Transverse colon (tissue), 4 donors: ENCODE measurements around the gene AHDC1. TPM values are rescaled to one million over a fixed set of nuclear protein-coding genes. Genes with fewer than 3 reads are reported as not detected.
"Not testable (repeated sequence)": the region's sequence is repeated elsewhere in the genome, so short reads cannot be mapped to it uniquely, and the experiment has no call there.

Source experiments
- DNase-seq: peaks from one replicate; pipeline ENCODE4 v3.0.0-alpha.2; 2019
- H3K27ac ChIP-seq, 4 donors: fragments of 200-600 bp; sonication (generic); 2 replicates each; pipeline ENCODE4 v1.5.1; 2016 to 2018; ENCODE audit warnings: inconsistent platforms in 4 of 4
- H3K27me3 ChIP-seq: fragments of 200-600 bp; sonication (generic); 2 replicates; pipeline ENCODE4 v1.5.1; 2017; ENCODE audit warnings: inconsistent platforms
- H3K36me3 ChIP-seq, 4 donors: fragments of 200-600 bp; sonication (generic); 2 replicates each; pipeline ENCODE4 v1.5.1; 2017 to 2019; ENCODE audit warnings: inconsistent platforms in 4 of 4
- H3K4me1 ChIP-seq, 4 donors: fragments of 200-600 bp; sonication (generic); 2 replicates each; pipeline ENCODE4 v1.5.1; 2017 to 2020; ENCODE audit warnings: inconsistent platforms in 4 of 4
- H3K4me3 ChIP-seq, 4 donors: fragments of 200-600 bp; sonication (generic); 1 replicate in 1 of 4; 2 replicates in 3 of 4; pipeline versions ENCODE4 v1.5.1 to v1.6.1; 2017 to 2019; ENCODE audit warnings: inconsistent platforms in 4 of 4
- H3K9me3 ChIP-seq, 2 donors: fragments of 200-600 bp; sonication (generic); 2 replicates each; pipeline ENCODE4 v1.5.1; 2017 to 2019; ENCODE audit warnings: inconsistent platforms in 2 of 2
- EP300 ChIP-seq: sonication (generic); formaldehyde crosslinking; IDR thresholded peaks from one replicate; pipeline ENCODE4 v1.6.1; 2017; ENCODE audit warnings: antibody characterized with exemption, low read depth
- POLR2A ChIP-seq: fragments of 450-650 bp; IDR thresholded peaks from one replicate; pipeline ENCODE4 v1.6.1; 2016; ENCODE audit warnings: antibody characterized with exemption, mild to moderate bottlenecking, moderate library complexity
- POLR2AphosphoS5 ChIP-seq, 3 donors: sonication (generic); formaldehyde crosslinking; IDR thresholded peaks; one replicate each; pipeline ENCODE4 v1.6.1; 2016; ENCODE audit warnings: antibody characterized with exemption in 3 of 3
- WGBS, 2 donors: methylation state at CpG; one replicate each; pipeline ENCODE4 v1.1.5; 2018; ENCODE audit warnings: low coverage in 1 of 2; 5-methylcytosine and 5-hydroxymethylcytosine counted together
- in situ Hi-C, 4 donors: fragments of 200-750 bp; cut with MboI; loops; one replicate each; pipeline versions ENCODE4 v1.15.0 to v1.15.1; 2017; ENCODE audit warnings: low sequenced_read_pairs in 3 of 4, low pct_ligation_motif_present in 1 of 4, low pct_unique_long_range_greater_than_20kb in 1 of 4
- intact Hi-C: fragments of 100-400 bp; cut with DNase I; formaldehyde crosslinking; loops from one replicate; pipeline ENCODE4 v1.15.1; 2023; ENCODE audit warnings: low total_unique reads
- total RNA-seq, 4 donors: library from RNA; depleted of rRNA; stranded (reverse); fragments of >200 nt; gene quantifications; one replicate each; pipeline ENCODE4 v1.1.0, GENCODE V29; 2016
- TF ChIP-seq, protein P1 (sequence below), 5 experiments: fragments of 200-600 bp in 3 of 5; fragments of 450-650 bp in 2 of 5; sonication (generic) in 3 of 5; IDR thresholded peaks; 1 replicate in 2 of 5; 2 replicates in 3 of 5; pipeline ENCODE4 v1.5.1; 2016 to 2017; ENCODE audit warnings: antibody characterized with exemption in 5 of 5, inconsistent platforms in 3 of 5, mild to moderate bottlenecking in 2 of 5, moderate library complexity in 1 of 5

AHDC1 gene
- total RNA-seq, 4 donors from 2014 or later, result 11.7 to 34.4 (median 21.3) TPM

- 58 to 69% methylated on average over 2 to 7 of the region's 7 CpGs for WGBS, 2 donors
- intact Hi-C loops (no loop called here), in situ Hi-C loops (no loop called here)
- TF ChIP-seq POLR2AphosphoS5 (IDR thresholded peaks at IDR 0.05) (no peak), EP300 (no peak), POLR2A (no peak)
- TF ChIP-seq, protein P1, sequence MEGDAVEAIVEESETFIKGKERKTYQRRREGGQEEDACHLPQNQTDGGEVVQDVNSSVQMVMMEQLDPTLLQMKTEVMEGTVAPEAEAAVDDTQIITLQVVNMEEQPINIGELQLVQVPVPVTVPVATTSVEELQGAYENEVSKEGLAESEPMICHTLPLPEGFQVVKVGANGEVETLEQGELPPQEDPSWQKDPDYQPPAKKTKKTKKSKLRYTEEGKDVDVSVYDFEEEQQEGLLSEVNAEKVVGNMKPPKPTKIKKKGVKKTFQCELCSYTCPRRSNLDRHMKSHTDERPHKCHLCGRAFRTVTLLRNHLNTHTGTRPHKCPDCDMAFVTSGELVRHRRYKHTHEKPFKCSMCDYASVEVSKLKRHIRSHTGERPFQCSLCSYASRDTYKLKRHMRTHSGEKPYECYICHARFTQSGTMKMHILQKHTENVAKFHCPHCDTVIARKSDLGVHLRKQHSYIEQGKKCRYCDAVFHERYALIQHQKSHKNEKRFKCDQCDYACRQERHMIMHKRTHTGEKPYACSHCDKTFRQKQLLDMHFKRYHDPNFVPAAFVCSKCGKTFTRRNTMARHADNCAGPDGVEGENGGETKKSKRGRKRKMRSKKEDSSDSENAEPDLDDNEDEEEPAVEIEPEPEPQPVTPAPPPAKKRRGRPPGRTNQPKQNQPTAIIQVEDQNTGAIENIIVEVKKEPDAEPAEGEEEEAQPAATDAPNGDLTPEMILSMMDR (IDR thresholded peaks at IDR 0.05), result no peak
- Histone ChIP-seq H3K4me1 (no peaks in the 10 kb centered on the region), H3K27ac (no peak overlapping the region), H3K9me3 (no peaks in the 10 kb centered on the region), H3K27me3 (no peaks in the 10 kb centered on the region), H3K36me3 (no peaks in the 10 kb centered on the region), H3K4me3 (no peak overlapping the region)
- no peak for DNase-seq
Measured at GRCh38 chr1:27621051-27621920, 17.3 kb upstream of the AHDC1 start.

GRCh38 chr1:27619782-27620438 is 16.0 kb upstream of the AHDC1 start:
- in situ Hi-C loops, result loop anchor here in 1 of 4 donors (10.0 kb wide), 1 partner anchor 45 kb away; no protein-coding TSS in a partner anchor
- H3K27me3 ChIP-seq, H3K4me1 ChIP-seq, H3K4me3 ChIP-seq, H3K36me3 ChIP-seq, H3K9me3 ChIP-seq, H3K27ac ChIP-seq, intact Hi-C loops, DNase-seq: not testable (repeated sequence)
- 92 to 96% methylated on average over 5 to 7 of the region's 7 CpGs for WGBS, 2 donors

DNA sequence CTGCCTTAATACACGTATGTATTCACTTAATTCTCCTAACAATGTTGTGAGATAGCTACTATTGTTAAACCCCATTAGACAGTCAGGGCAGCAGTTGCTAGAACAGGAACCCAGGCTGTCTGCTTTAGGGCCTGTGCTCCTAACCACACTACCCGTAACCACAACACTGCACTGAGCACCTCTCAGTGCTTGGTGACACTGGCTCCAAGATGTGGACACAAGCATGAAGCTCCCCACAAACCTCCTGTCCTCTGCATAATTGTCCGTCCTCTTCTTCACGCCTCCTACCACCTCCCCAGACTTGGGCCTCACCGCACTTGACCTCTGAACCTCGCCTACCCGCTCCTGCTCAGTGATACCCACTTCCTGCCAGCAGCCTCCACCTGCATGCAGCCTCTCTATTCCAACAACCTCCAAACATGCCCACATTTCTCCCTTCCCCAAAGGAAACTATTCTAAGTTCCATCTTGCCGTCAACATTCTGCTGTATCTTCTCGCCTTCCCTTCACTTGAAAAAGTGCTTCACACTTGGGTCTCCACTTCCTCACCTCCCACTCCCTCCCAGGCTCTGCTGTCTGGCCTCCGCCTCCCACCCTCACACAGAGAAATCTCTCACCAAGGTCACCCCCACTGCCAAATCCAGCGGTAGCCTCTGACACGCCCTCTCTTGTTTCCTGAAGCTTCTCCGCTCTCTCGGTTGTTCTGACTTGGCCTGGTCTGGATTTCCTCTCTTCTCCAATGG is 14.6 kb upstream of the AHDC1 start:
- 50 to 79% methylated on average over 4 to 14 of the region's 14 CpGs for WGBS, 2 donors
- intact Hi-C loops (no loop called here), in situ Hi-C loops (loop anchor here in 1 of 4 donors (10.0 kb wide), 1 partner anchor 46 kb away; no protein-coding TSS in a partner anchor)
- no peaks in the 10 kb centered on the region for H3K36me3 ChIP-seq
- H3K4me1 ChIP-seq, result peaks cover 0 to 5% (median 0%) of the 10 kb centered on the region in 4 donors
- H3K27me3 ChIP-seq, result no peaks in the 10 kb centered on the region
- H3K9me3 ChIP-seq, result no peaks in the 10 kb centered on the region
- H3K27ac ChIP-seq, result no peak overlapping the region
- DNase-seq, result no peak
- no peak overlapping the region for H3K4me3 ChIP-seq
- no peak for TF ChIP-seq EP300
- TF ChIP-seq, protein P1 (IDR thresholded peaks at IDR 0.05), result no peak
- no peak for TF ChIP-seq POLR2AphosphoS5 (IDR thresholded peaks at IDR 0.05)
- TF ChIP-seq POLR2A, result no peak

DNA sequence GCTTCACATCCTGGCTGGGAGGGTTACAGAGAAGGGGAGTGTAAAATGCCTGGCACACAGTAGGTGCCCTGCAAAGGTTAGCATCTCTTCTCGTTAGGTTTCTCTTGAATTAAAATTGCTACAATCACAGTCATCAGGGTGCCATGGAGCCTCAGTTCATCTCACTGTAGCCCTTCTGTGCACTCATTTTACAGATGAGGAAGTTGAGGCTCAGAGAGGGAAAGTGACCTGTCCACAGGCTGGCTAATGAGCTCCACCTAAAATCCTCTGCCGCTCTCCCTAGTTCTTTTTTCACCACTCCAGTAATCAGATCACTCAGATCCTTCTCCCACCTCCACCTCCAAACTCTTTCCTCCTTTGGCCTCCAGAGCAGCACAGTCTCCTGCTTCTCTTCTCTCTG is 13.5 kb upstream of the AHDC1 start:
- Histone ChIP-seq H3K9me3 (no peaks in the 10 kb centered on the region), H3K36me3 (no peaks in the 10 kb centered on the region), H3K4me3 (no peak overlapping the region), H3K27me3 (no peaks in the 10 kb centered on the region), H3K27ac (no peak overlapping the region), H3K4me1 (peaks cover 0 to 5% (median 0%) of the 10 kb centered on the region in 4 donors)
- intact Hi-C loops (no loop called here), in situ Hi-C loops (loop anchor here in 1 of 4 donors (10.0 kb wide), 1 partner anchor 47 kb away; no protein-coding TSS in a partner anchor)
- TF ChIP-seq EP300 (no peak), POLR2AphosphoS5 (IDR thresholded peaks at IDR 0.05) (no peak), POLR2A (no peak)
- TF ChIP-seq, protein P1 (IDR thresholded peaks at IDR 0.05), result no peak
- no peak for DNase-seq
- 80 to 87% methylated on average over 1 to 2 of the region's 2 CpGs for WGBS, 2 donors
